Neural cell (in vitro differentiated cells): ENCODE results near the gene RIN3.

Experiments
- EP300 ChIP-seq: fragments of 450-650 bp; conservative IDR thresholded peaks from 2 replicates; pipeline ENCODE4 v1.6.1; 2014; ENCODE audit warnings: antibody characterized with exemption, mild to moderate bottlenecking, moderate library complexity; ENCODE audit not compliant: poor library complexity, severe bottlenecking
- EZH2 ChIP-seq: fragments of 200-600, 300-800 bp; shearing (Covaris generic), sonication (generic); IDR thresholded peaks from 2 replicates; pipeline ENCODE4 v1.6.1; 2014; ENCODE audit warnings: antibody characterized with exemption, low read length, borderline replicate concordance, mild to moderate bottlenecking; ENCODE audit not compliant: insufficient read depth, poor library complexity, severe bottlenecking
- MXI1 ChIP-seq: fragments of 450-650 bp; conservative IDR thresholded peaks from 2 replicates; pipeline ENCODE4 v1.6.1; 2014; ENCODE audit warnings: antibody characterized with exemption, mild to moderate bottlenecking; ENCODE audit not compliant: poor library complexity, severe bottlenecking
- POLR2AphosphoS5 ChIP-seq: IDR thresholded peaks from 2 replicates; pipeline ENCODE4 v1.6.1; 2012
- RAD21 ChIP-seq: fragments of 450-650 bp; conservative IDR thresholded peaks from 2 replicates; pipeline ENCODE4 v1.6.1; 2014; ENCODE audit warnings: antibody characterized with exemption, mild to moderate bottlenecking, moderate library complexity
- TAF1 ChIP-seq: IDR thresholded peaks from 2 replicates; pipeline ENCODE4 v1.6.1; 2012; ENCODE audit warnings: low read depth
- TF ChIP-seq, protein P1 (sequence below): fragments of 450-650 bp; IDR thresholded peaks from 2 replicates; pipeline ENCODE4 v1.5.1; 2014; ENCODE audit warnings: antibody characterized with exemption, mild to moderate bottlenecking, moderate library complexity; ENCODE audit not compliant: poor library complexity, severe bottlenecking
- TF ChIP-seq, protein P2 (sequence below): IDR thresholded peaks from 2 replicates; pipeline ENCODE4 v1.6.1; 2012; ENCODE audit warnings: borderline replicate concordance

DNA sequence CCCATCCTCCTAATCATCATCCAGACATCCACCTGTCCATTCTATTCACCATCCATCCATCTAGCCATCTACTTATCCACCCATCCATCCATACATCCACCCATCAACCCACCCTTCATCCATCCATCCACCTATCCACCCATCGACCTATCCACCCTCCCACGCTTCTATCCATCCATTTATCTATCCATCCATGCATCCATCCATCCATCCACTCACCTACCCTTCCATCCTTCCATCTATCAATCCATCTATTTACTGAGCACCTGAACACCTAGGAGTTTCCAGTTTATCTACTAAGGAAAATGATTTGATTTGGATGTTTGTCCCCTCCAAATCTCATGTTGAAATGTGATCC, 7.5 kb downstream of the RIN3 start:
- TF ChIP-seq, protein P1, sequence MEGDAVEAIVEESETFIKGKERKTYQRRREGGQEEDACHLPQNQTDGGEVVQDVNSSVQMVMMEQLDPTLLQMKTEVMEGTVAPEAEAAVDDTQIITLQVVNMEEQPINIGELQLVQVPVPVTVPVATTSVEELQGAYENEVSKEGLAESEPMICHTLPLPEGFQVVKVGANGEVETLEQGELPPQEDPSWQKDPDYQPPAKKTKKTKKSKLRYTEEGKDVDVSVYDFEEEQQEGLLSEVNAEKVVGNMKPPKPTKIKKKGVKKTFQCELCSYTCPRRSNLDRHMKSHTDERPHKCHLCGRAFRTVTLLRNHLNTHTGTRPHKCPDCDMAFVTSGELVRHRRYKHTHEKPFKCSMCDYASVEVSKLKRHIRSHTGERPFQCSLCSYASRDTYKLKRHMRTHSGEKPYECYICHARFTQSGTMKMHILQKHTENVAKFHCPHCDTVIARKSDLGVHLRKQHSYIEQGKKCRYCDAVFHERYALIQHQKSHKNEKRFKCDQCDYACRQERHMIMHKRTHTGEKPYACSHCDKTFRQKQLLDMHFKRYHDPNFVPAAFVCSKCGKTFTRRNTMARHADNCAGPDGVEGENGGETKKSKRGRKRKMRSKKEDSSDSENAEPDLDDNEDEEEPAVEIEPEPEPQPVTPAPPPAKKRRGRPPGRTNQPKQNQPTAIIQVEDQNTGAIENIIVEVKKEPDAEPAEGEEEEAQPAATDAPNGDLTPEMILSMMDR, result no peak
- TF ChIP-seq RAD21 (no peak), TAF1 (no peak), EZH2 (no peak), EP300 (peak; percentile 9), POLR2AphosphoS5 (no peak), MXI1 (no peak)
- TF ChIP-seq, protein P2, sequence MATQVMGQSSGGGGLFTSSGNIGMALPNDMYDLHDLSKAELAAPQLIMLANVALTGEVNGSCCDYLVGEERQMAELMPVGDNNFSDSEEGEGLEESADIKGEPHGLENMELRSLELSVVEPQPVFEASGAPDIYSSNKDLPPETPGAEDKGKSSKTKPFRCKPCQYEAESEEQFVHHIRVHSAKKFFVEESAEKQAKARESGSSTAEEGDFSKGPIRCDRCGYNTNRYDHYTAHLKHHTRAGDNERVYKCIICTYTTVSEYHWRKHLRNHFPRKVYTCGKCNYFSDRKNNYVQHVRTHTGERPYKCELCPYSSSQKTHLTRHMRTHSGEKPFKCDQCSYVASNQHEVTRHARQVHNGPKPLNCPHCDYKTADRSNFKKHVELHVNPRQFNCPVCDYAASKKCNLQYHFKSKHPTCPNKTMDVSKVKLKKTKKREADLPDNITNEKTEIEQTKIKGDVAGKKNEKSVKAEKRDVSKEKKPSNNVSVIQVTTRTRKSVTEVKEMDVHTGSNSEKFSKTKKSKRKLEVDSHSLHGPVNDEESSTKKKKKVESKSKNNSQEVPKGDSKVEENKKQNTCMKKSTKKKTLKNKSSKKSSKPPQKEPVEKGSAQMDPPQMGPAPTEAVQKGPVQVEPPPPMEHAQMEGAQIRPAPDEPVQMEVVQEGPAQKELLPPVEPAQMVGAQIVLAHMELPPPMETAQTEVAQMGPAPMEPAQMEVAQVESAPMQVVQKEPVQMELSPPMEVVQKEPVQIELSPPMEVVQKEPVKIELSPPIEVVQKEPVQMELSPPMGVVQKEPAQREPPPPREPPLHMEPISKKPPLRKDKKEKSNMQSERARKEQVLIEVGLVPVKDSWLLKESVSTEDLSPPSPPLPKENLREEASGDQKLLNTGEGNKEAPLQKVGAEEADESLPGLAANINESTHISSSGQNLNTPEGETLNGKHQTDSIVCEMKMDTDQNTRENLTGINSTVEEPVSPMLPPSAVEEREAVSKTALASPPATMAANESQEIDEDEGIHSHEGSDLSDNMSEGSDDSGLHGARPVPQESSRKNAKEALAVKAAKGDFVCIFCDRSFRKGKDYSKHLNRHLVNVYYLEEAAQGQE, result no peak
